Measurements from ENCODE around the gene CREB5.

Gene CREB5

GRCh38 chr7:28709748-28710147 is 297.4 kb downstream of the CREB5 start:
- no peak for DNase-seq (ENCODE audit: low spot score)

- DNase-seq (ENCODE audit: low spot score), result no peak
Observed at GRCh38 chr7:28711114-28711513, 298.8 kb downstream of the CREB5 start.

GRCh38 chr7:28714459-28715120 is 302.3 kb downstream of the CREB5 start:
- DNase-seq (ENCODE audit: low spot score), result no peak

GRCh38 chr7:28717445-28718054 is 305.2 kb downstream of the CREB5 start:
- no peak for DNase-seq (ENCODE audit: low spot score)

- DNase-seq (ENCODE audit: low spot score), result no peak
Observed at GRCh38 chr7:28718055-28718481, 305.8 kb downstream of the CREB5 start.

GRCh38 chr7:28718545-28718944 is 306.2 kb downstream of the CREB5 start:
- DNase-seq (ENCODE audit: low spot score), result no peak

GRCh38 chr7:28722684-28723083 is 310.4 kb downstream of the CREB5 start:
- DNase-seq (ENCODE audit: low spot score), result no peak

- no peak for DNase-seq (ENCODE audit: low spot score)
Observed at GRCh38 chr7:28723336-28723735, 311.0 kb downstream of the CREB5 start.

GRCh38 chr7:28724563-28724962 is 312.2 kb downstream of the CREB5 start:
- DNase-seq (ENCODE audit: low spot score), result no peak

- no peak for DNase-seq (ENCODE audit: low spot score)
Observed at GRCh38 chr7:28725045-28725642, 312.8 kb downstream of the CREB5 start.

- no peak for DNase-seq (ENCODE audit: low spot score)
Observed at GRCh38 chr7:28725911-28726310, 313.6 kb downstream of the CREB5 start.

GRCh38 chr7:28726555-28726954 is 314.2 kb downstream of the CREB5 start:
- DNase-seq (ENCODE audit: low spot score), result no peak

GRCh38 chr7:28729281-28729680 is 317.0 kb downstream of the CREB5 start:
- DNase-seq (ENCODE audit: low spot score), result no peak

- DNase-seq (ENCODE audit: low spot score), result no peak
Observed at GRCh38 chr7:28729727-28730126, 317.4 kb downstream of the CREB5 start.

- no peak for DNase-seq (ENCODE audit: low spot score)
Observed at GRCh38 chr7:28731092-28731658, 318.9 kb downstream of the CREB5 start.

- no peak for DNase-seq (ENCODE audit: low spot score)
Observed at GRCh38 chr7:28732071-28732869, 320.0 kb downstream of the CREB5 start.

- no peak for DNase-seq (ENCODE audit: low spot score)
Observed at GRCh38 chr7:28733035-28733434, 320.7 kb downstream of the CREB5 start.

- DNase-seq (ENCODE audit: low spot score), result no peak
Observed at GRCh38 chr7:28738412-28738811, 326.1 kb downstream of the CREB5 start.

- DNase-seq (ENCODE audit: low spot score), result no peak
Observed at GRCh38 chr7:28739128-28739527, 326.8 kb downstream of the CREB5 start.

- DNase-seq (ENCODE audit: low spot score), result no peak
Observed at GRCh38 chr7:28739826-28740225, 327.5 kb downstream of the CREB5 start.

GRCh38 chr7:28744951-28745350 is 332.6 kb downstream of the CREB5 start:
- DNase-seq (ENCODE audit: low spot score), result no peak

GRCh38 chr7:28745351-28745750 is 333.0 kb downstream of the CREB5 start:
- no peak for DNase-seq (ENCODE audit: low spot score)

All from CD4-positive, alpha-beta T cell treated with Interleukin-6 at 100 ng/mL for 8 hours (primary cell).